ENCODE data around the gene SPA17. TPM values are rescaled to one million over a fixed set of nuclear protein-coding genes. Genes with fewer than 3 reads are reported as not detected.
A peak's percentile ranks its signal among the peaks of the same experiment; 100 is the strongest.

SPA17 gene
- total and polyA plus RNA-seq, 2 of the 4 experiments (the other 2 are of a cell fraction), result 9.9 to 10.6 TPM

- peaks cover 11% of the 10 kb centered on the region for H3K36me3 ChIP-seq (ENCODE audit: control insufficient read depth, insufficient read depth, low read length)
- WGBS, 2 experiments (ENCODE audit: extremely low coverage in 2 of 2, insufficient read length in 1 of 2), result 80% methylated on average over 1 of the region's 5 CpGs; no CpG with 5 or more reads in 1 of the 2 experiments
- no peak for ATAC-seq (ENCODE audit: low read depth)
- H3K9me1 ChIP-seq (ENCODE audit: insufficient read depth, low read length), result peaks cover 6% of the 10 kb centered on the region; the same call in 1 of the 2 replicates
- peaks cover 6% of the 10 kb centered on the region for H3K4me1 ChIP-seq (ENCODE audit: control insufficient read depth, insufficient read depth, low read length)
- no peak overlapping the region for H3K4me2 ChIP-seq (ENCODE audit: low read depth, low read length)
- intact Hi-C loops (cut with micrococcal nuclease) (loop anchor here (5.0 kb wide), 1 partner anchor 312 kb away; the partner anchor contains the start of gene CCDC15), in situ Hi-C loops (cut with MboI; ENCODE audit: low sequenced_read_pairs) (loop anchor here (10.0 to 25.0 kb wide), 2 partner anchors 194 to 947 kb away; partner anchors contain the start of gene STT3A), dilution Hi-C loops (cut with HindIII; ENCODE audit: low sequenced_read_pairs, unreplicated experiment) (no loop called here)
- no peak overlapping the region for H3K4ac ChIP-seq (ENCODE audit: low read depth, low read length)
- H3K56ac ChIP-seq (ENCODE audit: extremely low read depth, insufficient read depth, low read length), result no peak overlapping the region
- peak overlapping the region; percentile 38 for H2AFZ ChIP-seq (replicated peaks; ENCODE audit: low read length, poor library complexity)
- H2AK9ac ChIP-seq (replicated peaks; ENCODE audit: low read depth, low read length, poor library complexity), result no peak overlapping the region
- H4K8ac ChIP-seq (ENCODE audit: low read depth in 2 of 2, low read length in 2 of 2), result no peak overlapping the region
- H3K79me1 ChIP-seq (ENCODE audit: low read depth in 1 of 2, low read length in 2 of 2), result no peaks in the 10 kb centered on the region
- H2BK120ac ChIP-seq (ENCODE audit: low read depth, low read length), result no peak overlapping the region
- no peak for TF ChIP-seq MAZ (IDR thresholded peaks at IDR 0.05; ENCODE audit: borderline replicate concordance, low read depth, low read length)
- no peak for TF ChIP-seq FOS (IDR thresholded peaks at IDR 0.05; ENCODE audit: low read depth, low read length)
- no peak for TF ChIP-seq ELK1 (IDR thresholded peaks at IDR 0.05; ENCODE audit: borderline replicate concordance, low read depth, low read length)
- no peak for TF ChIP-seq CEBPB (IDR thresholded peaks at IDR 0.05; ENCODE audit: low read depth, low read length)
- no peak overlapping the region for H3K18ac ChIP-seq (ENCODE audit: low read depth, low read length)
- ChIA-PET POLR2A (ENCODE audit: unreplicated experiment) (no interaction called here), CTCF (no interaction called here)
- no peak overlapping the region for H3K23ac ChIP-seq (ENCODE audit: low read depth, low read length)
- no peak overlapping the region for H3K4me3 ChIP-seq (ENCODE audit: insufficient read depth, low read depth, low read length)
- no TSS peak for BruUV-seq (replicated peaks)
- H3K9me3 ChIP-seq (ENCODE audit: control insufficient read depth, insufficient read depth, low read length), result no peaks in the 10 kb centered on the region
- no peak overlapping the region for H2BK20ac ChIP-seq (ENCODE audit: low read depth, low read length)
- H2BK15ac ChIP-seq (ENCODE audit: low read depth, low read length), result no peak overlapping the region
- no peak overlapping the region for H4K5ac ChIP-seq (ENCODE audit: low read depth, low read length)
- H3K27ac ChIP-seq (ENCODE audit: insufficient read depth, low read length), result no peak overlapping the region
- DNase-seq, result no peak
- H2AK5ac ChIP-seq (ENCODE audit: low read depth, low read length), result no peak overlapping the region
- H4K20me1 ChIP-seq (ENCODE audit: insufficient read depth, low read length), result no peaks in the 10 kb centered on the region; the same call in 1 of the 2 replicates
- H3K9ac ChIP-seq (ENCODE audit: low read depth, low read length), result no peak overlapping the region
- no peak overlapping the region for H2BK5ac ChIP-seq (ENCODE audit: low read depth, low read length, poor library complexity, severe bottlenecking)
- no peak overlapping the region for H4K91ac ChIP-seq (ENCODE audit: insufficient read depth, low read depth, low read length)
- H3K14ac ChIP-seq (replicated peaks; ENCODE audit: low read depth, low read length), result no peak overlapping the region
- H3K27me3 ChIP-seq (ENCODE audit: control insufficient read depth, insufficient read depth, low read length), result no peaks in the 10 kb centered on the region
These were observed 33.0 kb upstream of the SPA17 start for GRCh38 chr11:124640666-124641065.
